Amygdala (tissue), 56 donors: Measurements from ENCODE around the gene SMTNL2.
A peak's percentile ranks its signal among the peaks of the same experiment; 100 is the strongest.
"Not testable (repeated sequence)": the region's sequence is repeated elsewhere in the genome, so short reads cannot be mapped to it uniquely, and the experiment has no call there.

Experiments used
- DNase-seq, 56 donors: peaks; one replicate each; lab custom pipeline; 2025; lab: John Stamatoyannopoulos, UW

SMTNL2 gene

DNA sequence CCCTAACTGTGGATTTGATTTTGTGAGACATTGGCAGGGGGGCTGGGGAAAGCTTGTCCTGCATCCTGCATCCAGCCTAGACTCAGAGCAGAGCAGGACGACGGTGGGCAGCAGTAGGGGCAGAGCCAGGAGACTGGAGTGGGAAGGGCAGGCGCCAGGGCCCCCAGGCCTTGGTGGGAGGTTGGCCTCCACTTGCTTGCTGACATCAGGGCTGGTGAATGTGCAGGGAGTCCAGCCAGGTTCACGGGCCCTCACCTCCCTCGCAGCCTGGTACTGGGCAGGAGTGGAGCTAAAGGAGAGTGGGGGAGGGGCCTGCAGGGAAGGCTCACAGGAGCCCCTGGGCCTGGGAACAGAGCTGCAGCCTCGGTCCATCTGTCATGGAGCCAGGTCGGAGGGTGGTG lies 2.2 kb upstream of the SMTNL2 start:
- DNase-seq = no peak

GRCh38 chr17:4582691-4583090 lies 1.6 kb upstream of the SMTNL2 start:
- no peak for DNase-seq

- no peak for DNase-seq
Observed at GRCh38 chr17:4583206-4583605, 1.1 kb upstream of the SMTNL2 start.

GRCh38 chr17:4583782-4584100 lies 588 bp upstream of the SMTNL2 start:
- peak in 1 of 56 donors; percentile 5 for DNase-seq

- DNase-seq = no peak
Observed at GRCh38 chr17:4584917-4585637, 748 bp downstream of the SMTNL2 start.

- DNase-seq = no peak
Observed at GRCh38 chr17:4585638-4585994, 1.3 kb downstream of the SMTNL2 start.

- no peak for DNase-seq
Observed at GRCh38 chr17:4586043-4586442, 1.7 kb downstream of the SMTNL2 start.

GRCh38 chr17:4587195-4587594 lies 2.9 kb downstream of the SMTNL2 start:
- no peak for DNase-seq

DNA sequence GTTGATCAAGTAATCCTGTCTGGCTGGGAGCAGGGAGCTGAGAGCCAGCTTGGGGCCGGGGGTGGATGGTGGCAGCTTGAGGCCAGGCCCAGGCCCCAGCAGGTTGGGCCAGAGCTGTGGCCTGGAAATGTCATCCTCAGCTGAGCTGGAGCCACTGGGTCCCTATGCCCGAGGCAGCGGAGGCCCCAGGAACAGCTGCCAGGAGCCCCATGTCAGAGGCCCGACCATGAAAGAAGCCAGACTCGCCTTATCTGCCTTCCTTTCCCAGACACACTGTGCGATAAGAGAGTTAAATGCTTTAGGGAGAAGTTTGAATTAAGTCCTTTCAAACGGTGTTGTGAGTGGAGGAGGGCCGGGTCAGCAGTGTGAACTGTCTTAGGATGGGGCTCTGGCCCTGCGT lies 3.5 kb downstream of the SMTNL2 start:
- DNase-seq = no peak

DNA sequence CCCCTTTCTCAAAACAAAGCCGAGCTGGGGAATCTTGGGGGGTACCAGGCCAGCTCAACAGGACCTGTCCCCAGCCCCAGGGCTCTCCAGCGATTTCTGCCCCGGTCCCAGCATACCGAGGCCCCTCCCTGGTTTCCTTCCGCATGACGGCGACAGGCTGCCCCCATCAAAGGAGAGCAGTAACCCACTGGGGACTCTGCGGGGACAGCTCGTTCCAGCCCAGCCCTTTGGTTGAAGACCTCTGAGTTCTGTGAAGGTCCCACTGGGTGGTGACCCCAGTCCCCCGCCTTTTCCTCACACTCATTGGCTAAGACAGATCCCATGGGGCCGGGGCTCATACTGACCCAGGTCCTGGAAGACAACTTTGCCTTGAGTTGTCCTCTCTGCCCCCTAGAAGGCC lies 4.1 kb downstream of the SMTNL2 start:
- no peak for DNase-seq

GRCh38 chr17:4588898-4589625 lies 4.7 kb downstream of the SMTNL2 start:
- DNase-seq = no peak

DNA sequence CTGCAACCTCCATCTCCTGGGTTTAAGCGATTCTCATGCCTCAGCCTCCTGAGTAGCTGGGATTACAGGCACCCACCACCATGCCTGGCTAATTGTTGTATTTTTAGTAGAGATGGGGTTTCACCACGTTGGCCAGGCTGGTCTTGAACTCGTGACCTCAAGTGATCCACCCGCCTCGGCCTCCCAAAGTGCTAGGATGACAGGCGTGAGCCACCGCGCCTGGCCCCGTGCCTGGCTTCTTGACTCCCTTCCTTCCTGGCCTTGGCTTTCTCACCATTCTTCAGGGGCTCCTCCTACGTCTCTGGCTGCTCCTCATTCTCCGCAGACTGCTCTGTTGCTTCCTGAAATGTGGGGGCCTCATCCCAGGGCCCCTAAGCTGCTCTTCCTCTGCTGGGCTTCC lies 5.7 kb downstream of the SMTNL2 start:
- DNase-seq = not testable (repeated sequence)

GRCh38 chr17:4590981-4591453 lies 6.7 kb downstream of the SMTNL2 start:
- DNase-seq = no peak

- no peak for DNase-seq
Observed at GRCh38 chr17:4591529-4591928, 7.2 kb downstream of the SMTNL2 start.

- DNase-seq = no peak
Observed at GRCh38 chr17:4592240-4593005, 8.1 kb downstream of the SMTNL2 start.

- no peak for DNase-seq
Observed at GRCh38 chr17:4593021-4593421, 8.7 kb downstream of the SMTNL2 start.

DNA sequence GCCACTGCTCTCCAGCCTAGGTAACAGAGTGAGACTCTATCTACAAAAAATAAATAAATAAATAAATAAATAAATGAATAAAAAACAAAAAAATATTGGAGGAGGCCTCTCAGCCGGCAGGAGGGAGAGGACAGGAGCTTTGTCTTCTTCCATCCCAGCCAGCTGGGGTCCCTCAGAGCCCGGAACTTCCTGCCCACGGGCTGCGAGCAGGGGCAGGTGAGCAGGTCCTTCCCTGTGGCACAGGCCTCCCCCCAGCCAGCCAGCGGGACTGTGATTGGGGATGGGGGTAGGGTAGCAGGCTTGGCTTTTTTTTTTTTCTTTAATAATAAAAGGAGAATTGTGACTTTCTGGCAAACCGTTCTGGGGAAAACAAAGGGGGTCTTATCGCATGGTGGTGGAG lies 10.1 kb downstream of the SMTNL2 start:
- no peak for DNase-seq

DNA sequence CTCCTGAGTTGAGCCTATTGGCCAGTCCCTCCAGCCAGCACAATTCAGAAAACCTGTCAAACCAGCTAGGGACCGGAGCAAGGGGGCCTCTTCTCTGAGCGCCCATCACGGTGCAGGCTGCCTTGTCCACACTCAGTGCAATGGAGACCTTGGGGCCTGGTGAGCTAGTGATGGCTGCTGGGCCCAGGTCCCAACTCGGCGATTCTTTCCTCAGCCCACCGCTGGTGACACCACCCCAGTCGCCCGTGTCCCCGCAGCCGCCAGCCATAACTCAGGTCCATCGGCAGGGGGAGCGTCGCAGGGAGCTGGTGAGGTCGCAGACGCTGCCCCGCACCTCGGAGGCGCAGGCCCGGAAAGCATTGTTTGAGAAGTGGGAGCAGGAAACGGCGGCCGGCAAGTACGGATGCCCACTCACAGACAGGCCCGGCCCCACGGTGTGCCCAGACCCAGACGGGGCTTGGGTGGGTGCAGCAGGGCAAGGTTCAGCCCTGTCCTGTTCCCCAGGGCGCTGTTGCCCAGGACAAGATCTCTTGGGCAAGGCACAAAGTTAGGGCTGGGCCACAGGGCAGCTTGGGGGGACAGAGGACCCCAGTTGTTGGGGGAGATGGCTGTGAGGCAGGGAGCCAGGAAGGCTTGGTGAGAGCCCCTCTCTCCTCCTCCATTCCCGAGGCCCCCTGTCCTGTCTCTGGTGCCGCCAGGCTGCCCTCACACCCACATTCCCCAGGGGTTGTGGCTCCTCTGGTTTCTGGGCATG lies 10.8 kb downstream of the SMTNL2 start:
- peak in 4 of 56 donors; percentile 2 to 27 (median 10) for DNase-seq

DNA sequence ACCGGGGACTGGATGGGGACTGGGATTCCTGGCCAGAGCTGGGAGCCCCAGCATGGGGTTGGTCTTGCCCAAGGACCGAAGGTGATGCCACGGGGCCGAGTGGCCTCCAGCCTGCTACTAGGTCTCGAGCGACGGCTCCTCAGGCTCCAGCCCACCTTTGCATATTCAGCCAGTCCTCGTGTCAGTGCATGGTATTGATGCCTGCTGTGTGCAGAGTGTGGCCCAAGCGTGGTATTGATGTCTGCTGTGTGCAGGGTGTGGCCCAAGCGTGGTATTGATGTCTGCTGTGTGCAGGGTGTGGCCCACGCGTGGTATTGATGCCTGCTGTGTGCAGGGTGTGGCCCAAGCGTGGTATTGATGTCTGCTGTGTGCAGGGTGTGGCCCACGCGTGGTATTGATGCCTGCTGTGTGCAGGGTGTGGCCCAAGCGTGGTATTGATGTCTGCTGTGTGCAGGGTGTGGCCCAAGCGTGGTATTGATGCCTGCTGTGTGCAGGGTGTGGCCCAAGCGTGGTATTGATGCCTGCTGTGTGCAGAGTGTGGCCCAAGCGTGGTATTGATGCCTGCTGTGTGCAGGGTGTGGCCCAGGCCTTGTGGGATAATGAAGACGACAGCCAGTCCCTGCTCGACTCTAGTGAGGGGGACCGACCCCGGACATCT lies 11.5 kb downstream of the SMTNL2 start:
- not testable (repeated sequence) for DNase-seq
